Nephron progenitor cell (in vitro differentiated cells): Measurements from ENCODE around the gene CPN2.

Source experiments
- DNase-seq: peaks from one replicate; pipeline ENCODE4 v3.0.0; 2021
- H3K27ac Mint-ChIP-seq: 2 replicates; pipeline ENCODE4 v1.8.0; 2021; ENCODE audit warnings: mild to moderate bottlenecking, moderate library complexity, mixed read lengths
- H3K27me3 Mint-ChIP-seq: 2 replicates; pipeline ENCODE4 v1.8.0; 2021; ENCODE audit warnings: mild to moderate bottlenecking, low read depth, mixed read lengths; ENCODE audit not compliant: poor library complexity
- H3K36me3 Mint-ChIP-seq: 2 replicates; pipeline ENCODE4 v1.8.0; 2021; ENCODE audit warnings: low read depth, mixed read lengths
- H3K4me1 Mint-ChIP-seq: 2 replicates; pipeline ENCODE4 v1.8.0; 2021; ENCODE audit warnings: mixed read lengths
- H3K4me3 Mint-ChIP-seq: 2 replicates; pipeline ENCODE4 v1.8.0; 2021; ENCODE audit warnings: mild to moderate bottlenecking, moderate library complexity, mixed read lengths
- H3K9me3 Mint-ChIP-seq: 2 replicates; pipeline ENCODE4 v1.8.0; 2021; ENCODE audit warnings: mild to moderate bottlenecking, moderate library complexity, mixed read lengths
- TF ChIP-seq, protein P1 (sequence below): fragments of 200-600 bp; sonication (generic); IDR thresholded peaks from 2 replicates; pipeline ENCODE4 v1.5.0; 2021; ENCODE audit warnings: antibody characterized with exemption

The CPN2 gene

DNA sequence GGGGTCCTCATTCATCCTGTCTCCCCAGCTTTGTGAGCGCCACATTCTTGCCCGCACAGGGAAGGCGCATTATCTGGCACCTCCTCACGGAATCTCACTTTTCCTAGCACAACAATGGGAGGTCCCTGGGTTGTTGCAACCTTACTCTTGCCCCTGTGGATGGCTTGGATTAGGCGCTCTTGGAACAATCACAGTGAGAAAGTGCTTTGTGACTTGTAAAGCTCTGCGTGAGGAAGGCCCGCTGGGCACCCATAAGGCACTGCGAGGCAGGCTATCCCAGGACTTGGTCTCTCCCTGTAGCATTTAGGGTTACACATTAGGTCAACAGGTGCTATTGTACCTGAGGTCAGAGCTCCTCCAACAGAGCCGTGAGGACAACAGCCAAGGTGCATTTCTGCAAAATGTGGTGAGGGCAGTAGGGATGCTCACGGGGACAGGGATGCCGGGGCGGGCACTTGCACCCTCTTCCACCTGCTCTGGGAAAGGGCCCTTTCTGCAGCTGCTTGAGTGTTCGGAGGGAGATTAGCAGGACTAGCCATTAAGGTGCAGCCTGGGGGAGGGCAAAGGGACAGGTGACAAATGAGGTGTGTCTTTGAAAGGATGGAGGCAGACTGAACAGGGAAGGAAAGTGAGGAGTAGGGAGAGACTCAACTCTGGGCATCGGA is 32.3 kb upstream of the CPN2 start:
- peaks cover 76% of the 10 kb centered on the region for H3K4me1 Mint-ChIP-seq
- DNase-seq: no peak
- H3K36me3 Mint-ChIP-seq: no peaks in the 10 kb centered on the region
- H3K27me3 Mint-ChIP-seq: peaks cover 27% of the 10 kb centered on the region
- H3K27ac Mint-ChIP-seq: no peak overlapping the region
- H3K9me3 Mint-ChIP-seq: no peaks in the 10 kb centered on the region
- TF ChIP-seq, protein P1, sequence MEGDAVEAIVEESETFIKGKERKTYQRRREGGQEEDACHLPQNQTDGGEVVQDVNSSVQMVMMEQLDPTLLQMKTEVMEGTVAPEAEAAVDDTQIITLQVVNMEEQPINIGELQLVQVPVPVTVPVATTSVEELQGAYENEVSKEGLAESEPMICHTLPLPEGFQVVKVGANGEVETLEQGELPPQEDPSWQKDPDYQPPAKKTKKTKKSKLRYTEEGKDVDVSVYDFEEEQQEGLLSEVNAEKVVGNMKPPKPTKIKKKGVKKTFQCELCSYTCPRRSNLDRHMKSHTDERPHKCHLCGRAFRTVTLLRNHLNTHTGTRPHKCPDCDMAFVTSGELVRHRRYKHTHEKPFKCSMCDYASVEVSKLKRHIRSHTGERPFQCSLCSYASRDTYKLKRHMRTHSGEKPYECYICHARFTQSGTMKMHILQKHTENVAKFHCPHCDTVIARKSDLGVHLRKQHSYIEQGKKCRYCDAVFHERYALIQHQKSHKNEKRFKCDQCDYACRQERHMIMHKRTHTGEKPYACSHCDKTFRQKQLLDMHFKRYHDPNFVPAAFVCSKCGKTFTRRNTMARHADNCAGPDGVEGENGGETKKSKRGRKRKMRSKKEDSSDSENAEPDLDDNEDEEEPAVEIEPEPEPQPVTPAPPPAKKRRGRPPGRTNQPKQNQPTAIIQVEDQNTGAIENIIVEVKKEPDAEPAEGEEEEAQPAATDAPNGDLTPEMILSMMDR: no peak
- H3K4me3 Mint-ChIP-seq: no peak overlapping the region

DNA sequence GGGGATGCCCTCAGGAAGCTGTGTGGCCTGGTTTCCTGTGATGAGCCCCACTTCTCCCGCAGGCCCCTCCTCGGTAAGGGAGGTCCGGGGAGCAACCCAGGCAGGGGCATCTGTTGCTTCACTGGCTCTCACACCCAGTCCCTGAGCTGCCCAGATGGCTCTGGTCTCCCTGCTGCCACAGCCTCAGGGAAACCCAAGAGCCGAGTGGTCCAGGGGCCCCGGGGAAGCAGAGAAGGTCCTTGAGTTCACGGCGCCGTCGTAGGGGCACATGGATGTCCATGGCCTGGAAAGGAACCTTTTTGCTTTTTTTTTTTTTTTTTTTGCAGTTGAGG is 31.7 kb upstream of the CPN2 start:
- Mint-ChIP-seq H3K4me1 (peaks cover 75% of the 10 kb centered on the region), H3K4me3 (no peak overlapping the region), H3K36me3 (no peaks in the 10 kb centered on the region), H3K9me3 (no peaks in the 10 kb centered on the region), H3K27ac (no peak overlapping the region), H3K27me3 (peaks cover 27% of the 10 kb centered on the region)
- TF ChIP-seq, protein P1: no peak
- no peak for DNase-seq

DNA sequence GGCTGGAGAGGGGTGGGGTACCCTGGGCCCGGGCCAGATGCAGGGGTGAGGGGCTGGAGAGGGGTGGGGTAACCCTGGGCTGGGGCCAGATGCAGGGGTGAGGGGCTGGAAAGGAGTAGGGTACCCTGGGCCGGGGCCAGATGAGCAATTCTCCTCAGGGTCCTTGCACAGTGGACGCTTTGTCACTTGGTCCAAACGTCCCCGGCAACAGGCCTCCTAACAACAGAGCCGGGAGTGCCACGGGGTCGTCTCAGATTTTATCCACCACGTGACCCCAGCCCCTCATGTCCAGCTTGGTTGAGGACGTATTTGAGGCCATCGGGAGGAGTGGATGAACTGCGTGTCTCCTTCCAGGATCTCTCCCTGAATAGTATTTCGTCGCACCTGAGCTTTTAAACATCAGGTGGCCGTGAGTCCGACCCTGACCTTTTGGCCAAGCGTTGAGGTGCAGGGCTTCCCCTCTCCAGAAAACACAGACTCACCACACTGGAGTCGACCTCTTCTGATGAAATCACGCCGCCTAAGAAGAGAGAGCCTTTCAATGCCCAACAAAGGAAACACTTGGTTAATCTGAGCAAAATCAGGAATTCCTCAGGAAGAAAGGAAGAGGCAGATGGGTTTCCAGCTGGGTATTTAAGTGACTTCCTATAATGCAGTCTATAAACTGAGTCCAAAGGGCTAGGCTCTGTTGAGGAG is 31.2 kb upstream of the CPN2 start:
- DNase-seq: no peak
- peaks cover 71% of the 10 kb centered on the region for H3K4me1 Mint-ChIP-seq
- H3K9me3 Mint-ChIP-seq: no peaks in the 10 kb centered on the region
- H3K4me3 Mint-ChIP-seq: no peak overlapping the region
- TF ChIP-seq, protein P1: no peak
- peaks cover 27% of the 10 kb centered on the region for H3K27me3 Mint-ChIP-seq
- H3K36me3 Mint-ChIP-seq: no peaks in the 10 kb centered on the region
- no peak overlapping the region for H3K27ac Mint-ChIP-seq

DNA sequence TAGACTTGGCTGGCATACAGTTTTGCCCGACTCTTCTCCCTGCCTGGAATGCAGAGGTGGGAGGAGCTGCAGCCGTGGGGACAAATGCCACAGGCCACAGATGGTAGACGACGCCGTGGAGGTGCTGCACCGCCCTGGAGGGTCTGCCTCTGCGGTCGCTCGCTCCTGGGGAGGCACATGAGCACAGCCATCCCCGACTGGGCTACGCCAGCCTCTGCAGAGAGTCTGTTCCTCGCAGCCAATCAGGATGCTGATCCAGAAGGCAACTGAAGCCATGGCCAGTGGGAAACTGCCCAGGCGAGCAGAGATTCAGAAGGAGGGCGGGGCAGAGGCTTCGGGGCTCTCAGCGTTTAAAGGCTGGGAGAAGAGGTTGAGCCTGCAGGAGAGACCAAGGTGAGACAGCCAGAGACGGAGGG is 30.3 kb upstream of the CPN2 start:
- Mint-ChIP-seq H3K9me3 (no peaks in the 10 kb centered on the region), H3K4me1 (peaks cover 69% of the 10 kb centered on the region), H3K36me3 (no peaks in the 10 kb centered on the region), H3K27me3 (peaks cover 28% of the 10 kb centered on the region), H3K27ac (no peak overlapping the region), H3K4me3 (no peak overlapping the region)
- TF ChIP-seq, protein P1: no peak
- DNase-seq: no peak

DNA sequence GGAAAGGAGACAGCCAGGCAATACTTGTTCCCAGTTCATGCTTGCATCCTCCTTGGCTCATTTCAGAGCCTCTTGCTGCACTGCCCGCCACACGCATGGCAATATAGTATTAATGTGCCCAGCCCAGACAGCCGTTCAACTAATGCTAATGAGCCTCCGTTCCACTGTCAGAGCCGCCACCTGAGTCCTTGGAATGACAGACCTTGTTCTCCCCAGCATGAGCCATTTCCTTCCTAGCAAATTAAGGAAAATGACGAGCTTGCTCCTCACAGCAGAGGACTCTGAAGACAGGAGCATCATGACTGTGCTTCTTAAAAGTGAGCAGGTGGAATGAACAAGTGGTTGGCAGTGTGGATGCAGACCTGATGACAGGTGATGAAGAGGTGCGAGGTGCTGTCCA is 29.2 kb upstream of the CPN2 start:
- no peak overlapping the region for H3K27ac Mint-ChIP-seq
- peaks cover 71% of the 10 kb centered on the region for H3K4me1 Mint-ChIP-seq
- no peak for DNase-seq

More for the DNA sequence above, 29.2 kb upstream of the CPN2 start:
- Mint-ChIP-seq H3K36me3 (no peaks in the 10 kb centered on the region), H3K27me3 (peaks cover 31% of the 10 kb centered on the region), H3K9me3 (no peaks in the 10 kb centered on the region), H3K4me3 (no peak overlapping the region)
- TF ChIP-seq, protein P1: no peak
